Breast epithelium (tissue), 3 donors: Measurements from ENCODE around the gene ATP6AP1.

Experiments
- CTCF ChIP-seq, 3 donors: fragments of 450-650 bp; IDR thresholded peaks; one replicate each; pipeline ENCODE4 v1.5.1; 2016 to 2017; ENCODE audit warnings: antibody characterized with exemption in 3 of 3, mild to moderate bottlenecking in 3 of 3, moderate library complexity in 3 of 3
- POLR2A ChIP-seq: fragments of 450-650 bp; IDR thresholded peaks from one replicate; pipeline ENCODE4 v1.6.1; 2016; ENCODE audit warnings: antibody characterized with exemption, mild to moderate bottlenecking, moderate library complexity

- TF ChIP-seq CTCF (IDR thresholded peaks at IDR 0.05) (no peak), POLR2A (no peak)
Measured at GRCh38 chrX:154439841-154440240, 11.4 kb downstream of the ATP6AP1 start.
